ENCODE measurements around the gene TPM1. TPM values are rescaled to one million over a fixed set of nuclear protein-coding genes. Genes with fewer than 3 reads are reported as not detected.

Gene TPM1
- total RNA-seq, 1 experiment from 2014 or later: 748 TPM

GRCh38 chr15:62999923-63000561 lies 42.5 kb upstream of the TPM1 start:
- no peaks in the 10 kb centered on the region for H3K79me1 ChIP-seq (ENCODE audit: insufficient read depth, low read depth, low read length, poor library complexity, severe bottlenecking)
- DNase-seq: no peak
- H3K4me3 Mint-ChIP-seq: no peak overlapping the region

More at GRCh38 chr15:62999923-63000561, 42.5 kb upstream of the TPM1 start:
- Histone ChIP-seq H2AFZ (ENCODE audit: low read length) (no peak overlapping the region), H2BK120ac (ENCODE audit: low read depth, low read length, poor library complexity, severe bottlenecking) (no peak overlapping the region), H2BK15ac (ENCODE audit: low read depth, low read length) (no peak overlapping the region), H3K4ac (ENCODE audit: low read depth, low read length) (no peak overlapping the region), H3K9ac (ENCODE audit: extremely low read depth, insufficient read length, low read length) (no peak overlapping the region), H2AK5ac (ENCODE audit: insufficient read length, low read length) (no peak overlapping the region), H3K14ac (ENCODE audit: insufficient read depth, low read length) (no peak overlapping the region), H3K27ac (ENCODE audit: insufficient read length, low read depth, low read length) (no peak overlapping the region), H3K27me3 (ENCODE audit: insufficient read depth, low read length) (no peaks in the 10 kb centered on the region), H3K23me2 (ENCODE audit: insufficient read length, low read depth, low read length, poor library complexity, severe bottlenecking) (no peaks in the 10 kb centered on the region), H3K79me2 (ENCODE audit: insufficient read depth, low read length) (no peaks in the 10 kb centered on the region), H2BK5ac (ENCODE audit: insufficient read length, low read length) (no peak overlapping the region), H3T11ph (ENCODE audit: low read length) (no peak overlapping the region), H4K8ac (replicated peaks; ENCODE audit: insufficient read length, low read depth, low read length) (no peak overlapping the region), H3K56ac (ENCODE audit: insufficient read length, low read depth, low read length) (no peak overlapping the region), H4K20me1 (ENCODE audit: control insufficient read depth, insufficient read depth, insufficient read length) (no peaks in the 10 kb centered on the region), H2BK20ac (ENCODE audit: low read depth, low read length, poor library complexity, severe bottlenecking) (no peak overlapping the region), H2BK12ac (ENCODE audit: insufficient read length, low read depth, low read length) (no peak overlapping the region), H3K4me1 (ENCODE audit: insufficient read depth, low read length) (peaks cover 3% of the 10 kb centered on the region; the same call in 1 of the 2 replicates), H4K5ac (ENCODE audit: insufficient read length, low read depth, low read length) (no peak overlapping the region), H3K23ac (ENCODE audit: insufficient read length, low read depth, low read length) (no peak overlapping the region), H3K9me3 (ENCODE audit: control insufficient read depth, low read depth, low read length) (no peaks in the 10 kb centered on the region), H4K91ac (ENCODE audit: insufficient read length, low read depth, low read length) (no peak overlapping the region), H3K4me2 (ENCODE audit: insufficient read depth, insufficient read length, low read length) (no peak overlapping the region), H3K18ac (ENCODE audit: insufficient read length, low read depth, low read length) (no peak overlapping the region)
- Mint-ChIP-seq H3K27ac (peak overlapping the region in 1 of 3 experiments; percentile 68; a peak in 1 of 7 replicates), H3K27me3 (ENCODE audit: low read depth) (no peaks in the 10 kb centered on the region; the same call in 1 of the 2 replicates), H3K9me3 (no peaks in the 10 kb centered on the region), H3K36me3 (ENCODE audit: insufficient read depth in 1 of 3, low read depth in 3 of 3) (no peaks in the 10 kb centered on the region), H3K4me1 (peaks cover 25 to 35% of the 10 kb centered on the region in 2 experiments)
- WGBS (ENCODE audit: extremely low coverage, insufficient read length, low lambda C conversion rate): no CpG with 5 or more reads among the region's 12 CpGs
- TF ChIP-seq, protein P1, sequence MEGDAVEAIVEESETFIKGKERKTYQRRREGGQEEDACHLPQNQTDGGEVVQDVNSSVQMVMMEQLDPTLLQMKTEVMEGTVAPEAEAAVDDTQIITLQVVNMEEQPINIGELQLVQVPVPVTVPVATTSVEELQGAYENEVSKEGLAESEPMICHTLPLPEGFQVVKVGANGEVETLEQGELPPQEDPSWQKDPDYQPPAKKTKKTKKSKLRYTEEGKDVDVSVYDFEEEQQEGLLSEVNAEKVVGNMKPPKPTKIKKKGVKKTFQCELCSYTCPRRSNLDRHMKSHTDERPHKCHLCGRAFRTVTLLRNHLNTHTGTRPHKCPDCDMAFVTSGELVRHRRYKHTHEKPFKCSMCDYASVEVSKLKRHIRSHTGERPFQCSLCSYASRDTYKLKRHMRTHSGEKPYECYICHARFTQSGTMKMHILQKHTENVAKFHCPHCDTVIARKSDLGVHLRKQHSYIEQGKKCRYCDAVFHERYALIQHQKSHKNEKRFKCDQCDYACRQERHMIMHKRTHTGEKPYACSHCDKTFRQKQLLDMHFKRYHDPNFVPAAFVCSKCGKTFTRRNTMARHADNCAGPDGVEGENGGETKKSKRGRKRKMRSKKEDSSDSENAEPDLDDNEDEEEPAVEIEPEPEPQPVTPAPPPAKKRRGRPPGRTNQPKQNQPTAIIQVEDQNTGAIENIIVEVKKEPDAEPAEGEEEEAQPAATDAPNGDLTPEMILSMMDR (conservative IDR thresholded peaks at IDR 0.05): no peak

Data from H9 (cell line).